Tibial nerve (tissue), 4 donors: Measurements from ENCODE around the gene SLC51A. TPM values are rescaled to one million over a fixed set of nuclear protein-coding genes. Genes with fewer than 3 reads are reported as not detected.

ENCODE experiments used
- DNase-seq, 2 donors: peaks; one replicate each; pipeline ENCODE4 v3.0.0-alpha.2; 2019; ENCODE audit warnings: low spot score in 2 of 2
- H3K27ac ChIP-seq, 4 donors: fragments of 200-600 bp; sonication (generic) in 3 of 4; one replicate each; pipeline ENCODE4 v1.5.1; 2017 to 2019; ENCODE audit warnings: mild to moderate bottlenecking in 1 of 4
- H3K27me3 ChIP-seq, 2 donors: fragments of 200-600 bp; sonication (generic) in 1 of 2; one replicate each; pipeline versions ENCODE4 v1.5.1 to v1.6.0; 2017 to 2019
- H3K36me3 ChIP-seq, 3 donors: fragments of 200-600 bp; sonication (generic); one replicate each; pipeline ENCODE4 v1.5.1; 2018 to 2019
- H3K4me1 ChIP-seq, 4 donors: fragments of 200-600 bp; sonication (generic) in 3 of 4; one replicate each; pipeline ENCODE4 v1.5.1; 2017 to 2019
- H3K4me3 ChIP-seq, 4 donors: fragments of 200-600 bp; sonication (generic) in 3 of 4; one replicate each; pipeline ENCODE4 v1.5.1; 2017 to 2019; ENCODE audit warnings: mild to moderate bottlenecking in 1 of 4, moderate library complexity in 1 of 4
- H3K9me3 ChIP-seq, 4 donors: fragments of 200-600 bp; sonication (generic) in 3 of 4; one replicate each; pipeline ENCODE4 v1.5.1; 2017 to 2019
- EP300 ChIP-seq, 2 donors: sonication (generic); formaldehyde crosslinking; IDR thresholded peaks; one replicate each; pipeline ENCODE4 v1.6.1; 2017; ENCODE audit warnings: antibody characterized with exemption in 2 of 2, mild to moderate bottlenecking in 1 of 2
- POLR2A ChIP-seq, 2 donors: fragments of 450-650 bp; IDR thresholded peaks; one replicate each; pipeline ENCODE4 v1.6.1; 2017; ENCODE audit warnings: antibody characterized with exemption in 2 of 2, mild to moderate bottlenecking in 2 of 2, moderate library complexity in 2 of 2
- WGBS, 2 donors: methylation state at CpG; one replicate each; pipeline ENCODE4 v1.1.5; 2018; 5-methylcytosine and 5-hydroxymethylcytosine counted together
- total RNA-seq, 4 donors: library from RNA; depleted of rRNA; stranded (reverse); fragments of >200 nt; gene quantifications; one replicate each; pipeline ENCODE4 v1.1.0, GENCODE V29; 2016
- TF ChIP-seq, protein P1 (sequence below), 5 experiments: fragments of 200-600 bp in 3 of 5; fragments of 450-650 bp in 2 of 5; sonication (generic) in 3 of 5; IDR thresholded peaks; one replicate each; pipeline ENCODE4 v1.5.1; 2016 to 2019; ENCODE audit warnings: antibody characterized with exemption in 5 of 5, mild to moderate bottlenecking in 3 of 5, moderate library complexity in 2 of 5

Gene SLC51A
- total RNA-seq, 4 donors from 2014 or later: 0.30 to 0.66 TPM; not detected in 2

- H3K27me3 ChIP-seq: no peaks in the 10 kb centered on the region
- 82 to 94% methylated on average over 8 to 12 of the region's 14 CpGs for WGBS, 2 donors
- no peak overlapping the region for H3K4me3 ChIP-seq
- no peaks in the 10 kb centered on the region for H3K9me3 ChIP-seq
- H3K4me1 ChIP-seq: peaks cover 0 to 26% (median 3%) of the 10 kb centered on the region in 4 donors
- no peak overlapping the region for H3K27ac ChIP-seq
- TF ChIP-seq POLR2A (IDR thresholded peaks at IDR 0.05) (no peak), EP300 (IDR thresholded peaks at IDR 0.05) (no peak)
- TF ChIP-seq, protein P1, sequence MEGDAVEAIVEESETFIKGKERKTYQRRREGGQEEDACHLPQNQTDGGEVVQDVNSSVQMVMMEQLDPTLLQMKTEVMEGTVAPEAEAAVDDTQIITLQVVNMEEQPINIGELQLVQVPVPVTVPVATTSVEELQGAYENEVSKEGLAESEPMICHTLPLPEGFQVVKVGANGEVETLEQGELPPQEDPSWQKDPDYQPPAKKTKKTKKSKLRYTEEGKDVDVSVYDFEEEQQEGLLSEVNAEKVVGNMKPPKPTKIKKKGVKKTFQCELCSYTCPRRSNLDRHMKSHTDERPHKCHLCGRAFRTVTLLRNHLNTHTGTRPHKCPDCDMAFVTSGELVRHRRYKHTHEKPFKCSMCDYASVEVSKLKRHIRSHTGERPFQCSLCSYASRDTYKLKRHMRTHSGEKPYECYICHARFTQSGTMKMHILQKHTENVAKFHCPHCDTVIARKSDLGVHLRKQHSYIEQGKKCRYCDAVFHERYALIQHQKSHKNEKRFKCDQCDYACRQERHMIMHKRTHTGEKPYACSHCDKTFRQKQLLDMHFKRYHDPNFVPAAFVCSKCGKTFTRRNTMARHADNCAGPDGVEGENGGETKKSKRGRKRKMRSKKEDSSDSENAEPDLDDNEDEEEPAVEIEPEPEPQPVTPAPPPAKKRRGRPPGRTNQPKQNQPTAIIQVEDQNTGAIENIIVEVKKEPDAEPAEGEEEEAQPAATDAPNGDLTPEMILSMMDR (IDR thresholded peaks at IDR 0.05): no peak
- no peaks in the 10 kb centered on the region for H3K36me3 ChIP-seq
- no peak for DNase-seq
These were observed 20.6 kb upstream of the SLC51A start for GRCh38 chr3:196195664-196196265.

DNA sequence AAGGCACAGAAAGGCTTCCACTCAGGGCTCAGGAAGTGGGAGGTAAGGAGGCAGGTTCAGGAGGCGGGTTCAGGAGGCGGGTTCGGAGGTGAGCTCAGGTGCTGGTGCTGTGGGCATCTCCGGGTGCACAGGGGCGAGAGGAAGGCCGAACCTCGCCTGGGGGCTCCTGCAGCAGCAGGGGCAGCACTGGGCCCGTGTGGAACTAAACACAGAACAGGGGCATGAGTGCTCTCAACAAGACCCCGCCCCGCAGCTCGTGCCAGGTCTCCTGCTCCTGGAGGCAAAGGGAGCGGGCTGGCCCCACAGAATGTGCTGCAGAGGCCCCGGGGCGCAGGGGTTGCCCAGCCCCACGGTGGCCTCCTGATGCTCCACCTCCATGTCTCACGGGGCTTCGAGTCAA, 18.8 kb upstream of the SLC51A start:
- peaks cover 0 to 20% (median under 1%) of the 10 kb centered on the region in 4 donors for H3K4me1 ChIP-seq
- no peak for TF ChIP-seq POLR2A (IDR thresholded peaks at IDR 0.05)
- no peak for TF ChIP-seq EP300 (IDR thresholded peaks at IDR 0.05)
- TF ChIP-seq, protein P1 (IDR thresholded peaks at IDR 0.05): no peak
- no peaks in the 10 kb centered on the region for H3K9me3 ChIP-seq
- no peak overlapping the region for H3K4me3 ChIP-seq
- no peaks in the 10 kb centered on the region for H3K27me3 ChIP-seq
- H3K36me3 ChIP-seq: no peaks in the 10 kb centered on the region
- no peak for DNase-seq
- H3K27ac ChIP-seq: no peak overlapping the region
- whole genome bisulfite sequencing, 2 donors: 80 to 88% methylated on average over 14 to 17 of the region's 17 CpGs

DNA sequence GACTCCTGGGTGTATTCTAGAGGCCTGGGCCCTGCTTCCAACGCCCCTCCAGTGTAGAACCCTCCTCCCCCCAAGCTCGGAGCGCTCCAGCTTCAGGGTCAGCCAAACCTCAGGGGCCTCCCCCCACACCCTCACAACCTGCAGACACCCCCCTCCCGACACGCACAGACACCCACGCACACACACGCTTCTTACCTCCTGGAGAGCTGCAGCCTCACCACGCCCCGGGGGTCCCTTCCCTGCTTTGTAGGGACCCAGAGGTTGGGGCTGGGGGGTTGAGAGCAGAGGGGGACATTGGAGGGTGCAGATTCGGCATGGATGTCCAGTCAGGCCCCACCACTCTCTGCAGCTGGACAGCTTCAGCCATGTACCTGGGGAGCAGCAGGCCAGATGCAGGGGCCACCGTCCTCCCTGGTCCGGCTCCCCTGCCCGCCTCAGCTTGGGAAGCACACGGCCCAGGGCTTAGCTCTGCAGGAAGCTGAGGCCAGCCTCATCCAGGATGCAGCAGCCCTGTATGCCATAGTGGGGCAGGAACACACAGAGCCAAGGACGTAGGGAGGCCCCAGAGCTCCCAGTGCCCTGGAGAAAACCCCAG, 18.2 kb upstream of the SLC51A start:
- no peak overlapping the region for H3K4me3 ChIP-seq
- H3K27ac ChIP-seq: no peak overlapping the region
- no peaks in the 10 kb centered on the region for H3K27me3 ChIP-seq
- TF ChIP-seq POLR2A (IDR thresholded peaks at IDR 0.05) (no peak), EP300 (IDR thresholded peaks at IDR 0.05) (no peak)
- TF ChIP-seq, protein P1 (IDR thresholded peaks at IDR 0.05): no peak
- H3K36me3 ChIP-seq: no peaks in the 10 kb centered on the region
- 86 to 92% methylated on average over 10 to 15 of the region's 15 CpGs for WGBS, 2 donors
- DNase-seq: no peak
- no peaks in the 10 kb centered on the region for H3K9me3 ChIP-seq
- H3K4me1 ChIP-seq: peaks cover 0 to 14% (median 0%) of the 10 kb centered on the region in 4 donors

- Histone ChIP-seq H3K27me3 (no peaks in the 10 kb centered on the region), H3K9me3 (no peaks in the 10 kb centered on the region), H3K27ac (no peak overlapping the region), H3K4me3 (no peak overlapping the region), H3K36me3 (no peaks in the 10 kb centered on the region), H3K4me1 (peaks cover 0 to 8% (median 0%) of the 10 kb centered on the region in 4 donors)
- no peak for DNase-seq
- TF ChIP-seq POLR2A (IDR thresholded peaks at IDR 0.05) (no peak), EP300 (IDR thresholded peaks at IDR 0.05) (no peak)
- TF ChIP-seq, protein P1 (IDR thresholded peaks at IDR 0.05): no peak
- WGBS, 2 donors: 77 to 84% methylated on average over 18 to 19 of the region's 19 CpGs
These were observed 17.3 kb upstream of the SLC51A start for GRCh38 chr3:196198771-196199753.
